ENCODE data around the gene SMTNL1.
A peak's percentile ranks its signal among the peaks of the same experiment; 100 is the strongest.

The SMTNL1 gene

GRCh38 chr11:57560146-57560545 is 22.8 kb downstream of the SMTNL1 start:
- Histone ChIP-seq H3K4me3 (ENCODE audit: low read depth in 1 of 2, low read length in 2 of 2) (no peak overlapping the region), H3K9ac (ENCODE audit: low read depth in 1 of 2, low read length in 2 of 2) (no peak overlapping the region), H3K27ac (ENCODE audit: low read depth, low read length) (no peak overlapping the region), H3K4me1 (ENCODE audit: control insufficient read depth in 1 of 2, insufficient read depth in 2 of 2, low read length in 2 of 2) (peaks cover under 1 to 5% of the 10 kb centered on the region in 2 donors), H3K36me3 (ENCODE audit: control insufficient read depth in 1 of 2, insufficient read depth in 2 of 2, low read length in 2 of 2) (peaks cover 11 to 42% of the 10 kb centered on the region in 2 donors), H3K9me3 (ENCODE audit: control insufficient read depth in 1 of 2, low read length in 2 of 2) (no peaks in the 10 kb centered on the region), H3K27me3 (ENCODE audit: control insufficient read depth in 1 of 2, insufficient read depth in 2 of 2, low read length in 2 of 2) (no peaks in the 10 kb centered on the region)

- Histone ChIP-seq H3K27ac (ENCODE audit: low read depth, low read length) (no peak overlapping the region), H3K9me3 (ENCODE audit: control insufficient read depth in 1 of 2, low read length in 2 of 2) (no peaks in the 10 kb centered on the region), H3K4me3 (ENCODE audit: low read depth in 1 of 2, low read length in 2 of 2) (no peak overlapping the region), H3K36me3 (ENCODE audit: control insufficient read depth in 1 of 2, insufficient read depth in 2 of 2, low read length in 2 of 2) (peaks cover 10 to 20% of the 10 kb centered on the region in 2 donors), H3K9ac (ENCODE audit: low read depth in 1 of 2, low read length in 2 of 2) (no peak overlapping the region), H3K27me3 (ENCODE audit: control insufficient read depth in 1 of 2, insufficient read depth in 2 of 2, low read length in 2 of 2) (no peaks in the 10 kb centered on the region), H3K4me1 (ENCODE audit: control insufficient read depth in 1 of 2, insufficient read depth in 2 of 2, low read length in 2 of 2) (peaks cover 13 to 19% of the 10 kb centered on the region in 2 donors)
Measured at GRCh38 chr11:57562596-57562995, 25.2 kb downstream of the SMTNL1 start.

GRCh38 chr11:57566005-57566904 is 28.9 kb downstream of the SMTNL1 start:
- peak overlapping the region; percentile 82 to 94 for H3K4me3 ChIP-seq (ENCODE audit: low read depth in 1 of 2, low read length in 2 of 2)
- H3K4me1 ChIP-seq (ENCODE audit: control insufficient read depth in 1 of 2, insufficient read depth in 2 of 2, low read length in 2 of 2) = peaks cover 17 to 22% of the 10 kb centered on the region in 2 donors
- H3K27ac ChIP-seq (ENCODE audit: low read depth, low read length) = peak overlapping the region; percentile 74
- H3K27me3 ChIP-seq (ENCODE audit: control insufficient read depth in 1 of 2, insufficient read depth in 2 of 2, low read length in 2 of 2) = no peaks in the 10 kb centered on the region
- no peaks in the 10 kb centered on the region for H3K36me3 ChIP-seq (ENCODE audit: control insufficient read depth in 1 of 2, insufficient read depth in 2 of 2, low read length in 2 of 2)
- H3K9ac ChIP-seq (ENCODE audit: low read depth in 1 of 2, low read length in 2 of 2) = peak overlapping the region; percentile 48 to 61
- H3K9me3 ChIP-seq (ENCODE audit: control insufficient read depth in 1 of 2, low read length in 2 of 2) = no peaks in the 10 kb centered on the region

GRCh38 chr11:57566905-57567514 is 29.6 kb downstream of the SMTNL1 start:
- H3K9ac ChIP-seq (ENCODE audit: low read depth in 1 of 2, low read length in 2 of 2) = peak overlapping the region; percentile 57 to 85
- H3K36me3 ChIP-seq (ENCODE audit: control insufficient read depth in 1 of 2, insufficient read depth in 2 of 2, low read length in 2 of 2) = no peaks in the 10 kb centered on the region
- peak overlapping the region; percentile 82 to 94 for H3K4me3 ChIP-seq (ENCODE audit: low read depth in 1 of 2, low read length in 2 of 2)
- peak overlapping the region; percentile 66 for H3K27ac ChIP-seq (ENCODE audit: low read depth, low read length)
- H3K4me1 ChIP-seq (ENCODE audit: control insufficient read depth in 1 of 2, insufficient read depth in 2 of 2, low read length in 2 of 2) = peaks cover 17 to 22% of the 10 kb centered on the region in 2 donors
- no peaks in the 10 kb centered on the region for H3K27me3 ChIP-seq (ENCODE audit: control insufficient read depth in 1 of 2, insufficient read depth in 2 of 2, low read length in 2 of 2)
- H3K9me3 ChIP-seq (ENCODE audit: control insufficient read depth in 1 of 2, low read length in 2 of 2) = no peaks in the 10 kb centered on the region

- Histone ChIP-seq H3K9ac (ENCODE audit: low read depth in 1 of 2, low read length in 2 of 2) (peak within 1 kb of the TSS; percentile 57 to 85), H3K36me3 (ENCODE audit: control insufficient read depth in 1 of 2, insufficient read depth in 2 of 2, low read length in 2 of 2) (no peaks in the 10 kb centered on the region), H3K4me3 (ENCODE audit: low read depth in 1 of 2, low read length in 2 of 2) (peak within 1 kb of the TSS; percentile 82 to 94), H3K27me3 (ENCODE audit: control insufficient read depth in 1 of 2, insufficient read depth in 2 of 2, low read length in 2 of 2) (no peaks in the 10 kb centered on the region), H3K27ac (ENCODE audit: low read depth, low read length) (peak within 1 kb of the TSS; percentile 70), H3K4me1 (ENCODE audit: control insufficient read depth in 1 of 2, insufficient read depth in 2 of 2, low read length in 2 of 2) (peaks cover 17 to 18% of the 10 kb centered on the region in 2 donors), H3K9me3 (ENCODE audit: control insufficient read depth in 1 of 2, low read length in 2 of 2) (no peaks in the 10 kb centered on the region)
Measured at GRCh38 chr11:57567515-57568329, 30.3 kb downstream of the SMTNL1 start, which contains the start of gene UBE2L6. UBE2L6 (minus strand) TSS chr11:57567672; CDS start chr11:57567611, 61 bp downstream.

- Histone ChIP-seq H3K9ac (ENCODE audit: low read depth in 1 of 2, low read length in 2 of 2) (peak overlapping the region; percentile 56 to 79), H3K9me3 (ENCODE audit: control insufficient read depth in 1 of 2, low read length in 2 of 2) (no peaks in the 10 kb centered on the region), H3K36me3 (ENCODE audit: control insufficient read depth in 1 of 2, insufficient read depth in 2 of 2, low read length in 2 of 2) (no peaks in the 10 kb centered on the region), H3K27ac (ENCODE audit: low read depth, low read length) (peak overlapping the region; percentile 70), H3K4me3 (ENCODE audit: low read depth in 1 of 2, low read length in 2 of 2) (peak overlapping the region; percentile 82 to 94), H3K27me3 (ENCODE audit: control insufficient read depth in 1 of 2, insufficient read depth in 2 of 2, low read length in 2 of 2) (no peaks in the 10 kb centered on the region), H3K4me1 (ENCODE audit: control insufficient read depth in 1 of 2, insufficient read depth in 2 of 2, low read length in 2 of 2) (peaks cover 17 to 18% of the 10 kb centered on the region in 2 donors)
Measured at GRCh38 chr11:57568330-57568766, 31.0 kb downstream of the SMTNL1 start.

- Histone ChIP-seq H3K4me1 (ENCODE audit: control insufficient read depth in 1 of 2, insufficient read depth in 2 of 2, low read length in 2 of 2) (peaks cover 4 to 6% of the 10 kb centered on the region in 2 donors), H3K9me3 (ENCODE audit: control insufficient read depth in 1 of 2, low read length in 2 of 2) (no peaks in the 10 kb centered on the region), H3K36me3 (ENCODE audit: control insufficient read depth in 1 of 2, insufficient read depth in 2 of 2, low read length in 2 of 2) (no peaks in the 10 kb centered on the region), H3K27me3 (ENCODE audit: control insufficient read depth in 1 of 2, insufficient read depth in 2 of 2, low read length in 2 of 2) (no peaks in the 10 kb centered on the region), H3K27ac (ENCODE audit: low read depth, low read length) (no peak overlapping the region), H3K9ac (ENCODE audit: low read depth in 1 of 2, low read length in 2 of 2) (no peak overlapping the region), H3K4me3 (ENCODE audit: low read depth in 1 of 2, low read length in 2 of 2) (no peak overlapping the region)
Measured at GRCh38 chr11:57571606-57572005, 34.2 kb downstream of the SMTNL1 start.

- Histone ChIP-seq H3K27ac (ENCODE audit: low read depth, low read length) (no peak overlapping the region), H3K9me3 (ENCODE audit: control insufficient read depth in 1 of 2, low read length in 2 of 2) (no peaks in the 10 kb centered on the region), H3K9ac (ENCODE audit: low read depth in 1 of 2, low read length in 2 of 2) (no peak overlapping the region), H3K36me3 (ENCODE audit: control insufficient read depth in 1 of 2, insufficient read depth in 2 of 2, low read length in 2 of 2) (no peaks in the 10 kb centered on the region), H3K4me1 (ENCODE audit: control insufficient read depth in 1 of 2, insufficient read depth in 2 of 2, low read length in 2 of 2) (no peaks in the 10 kb centered on the region), H3K27me3 (ENCODE audit: control insufficient read depth in 1 of 2, insufficient read depth in 2 of 2, low read length in 2 of 2) (no peaks in the 10 kb centered on the region), H3K4me3 (ENCODE audit: low read depth in 1 of 2, low read length in 2 of 2) (no peak overlapping the region)
Measured at GRCh38 chr11:57574061-57574460, 36.7 kb downstream of the SMTNL1 start.

GRCh38 chr11:57584341-57584740 is 46.9 kb downstream of the SMTNL1 start:
- Histone ChIP-seq H3K27me3 (ENCODE audit: control insufficient read depth in 1 of 2, insufficient read depth in 2 of 2, low read length in 2 of 2) (peaks cover 0 to 4% of the 10 kb centered on the region in 2 donors), H3K4me3 (ENCODE audit: low read depth in 1 of 2, low read length in 2 of 2) (no peak overlapping the region), H3K27ac (ENCODE audit: low read depth, low read length) (no peak overlapping the region), H3K4me1 (ENCODE audit: control insufficient read depth in 1 of 2, insufficient read depth in 2 of 2, low read length in 2 of 2) (no peaks in the 10 kb centered on the region), H3K9ac (ENCODE audit: low read depth in 1 of 2, low read length in 2 of 2) (no peak overlapping the region), H3K9me3 (ENCODE audit: control insufficient read depth in 1 of 2, low read length in 2 of 2) (no peaks in the 10 kb centered on the region), H3K36me3 (ENCODE audit: control insufficient read depth in 1 of 2, insufficient read depth in 2 of 2, low read length in 2 of 2) (no peaks in the 10 kb centered on the region)
